ENCODE data around the gene GGN. TPM values are rescaled to one million over a fixed set of nuclear protein-coding genes. Genes with fewer than 3 reads are reported as not detected.
A peak's percentile ranks its signal among the peaks of the same experiment; 100 is the strongest.
"Not testable (repeated sequence)": the region's sequence is repeated elsewhere in the genome, so short reads cannot be mapped to it uniquely, and the experiment has no call there.

GGN gene
- total and polyA plus RNA-seq, 2 of the 13 experiments (the other 11 are each of a cell fraction or from before 2014, with no cell fraction given): not detected

- ChIA-PET CTCF (ENCODE audit: low intra/inter-chr PET ratio, low total read pairs) (no interaction called here), POLR2A (no interaction called here)
- intact Hi-C loops (cut with micrococcal nuclease; ENCODE audit: unreplicated experiment): no loop called here
- Histone ChIP-seq H3K79me2 (ENCODE audit: insufficient read depth, low read length) (no peaks in the 10 kb centered on the region), H3K4me3 (replicated peaks in 1 of 3; ENCODE audit: insufficient read depth in 1 of 3, low read depth in 2 of 3, low read length in 3 of 3) (no peak overlapping the region), H3K36me3 (replicated peaks in 1 of 2; ENCODE audit: control insufficient read depth in 1 of 2, insufficient read depth in 2 of 2, low read length in 2 of 2) (no peaks in the 10 kb centered on the region), H3K4me1 (ENCODE audit: insufficient read depth, low read length) (no peaks in the 10 kb centered on the region), H3K9me3 (ENCODE audit: low read length) (no peaks in the 10 kb centered on the region), H2AFZ (ENCODE audit: low read length) (no peak overlapping the region), H3K27ac (ENCODE audit: extremely low read length, insufficient read depth, low read length) (no peak overlapping the region), H3K9ac (ENCODE audit: insufficient read depth, low read depth, low read length) (no peak overlapping the region), H3K27me3 (ENCODE audit: control insufficient read depth in 1 of 2, insufficient read depth in 2 of 2, low read length in 2 of 2) (peaks cover 0 to 7% of the 10 kb centered on the region in 2 experiments; a peak in 1 of 5 replicates), H3K4me2 (ENCODE audit: low read depth, low read length) (no peak overlapping the region), H4K20me1 (ENCODE audit: insufficient read depth, low read length) (no peaks in the 10 kb centered on the region)
- FAIRE-seq (no peak), ATAC-seq (no peak), DNase-seq (ENCODE audit: low spot score) (no peak)
- TF ChIP-seq CEBPG (CRISPR knock-in tag; IDR thresholded peaks at IDR 0.05) (no peak), ZNF770 (CRISPR knock-in tag; IDR thresholded peaks at IDR 0.05) (peak; percentile 44; the same call in 1 of the 2 replicates), ZNF512 (CRISPR knock-in tag; IDR thresholded peaks at IDR 0.05) (no peak), SNAPC4 (CRISPR knock-in tag; IDR thresholded peaks at IDR 0.05) (no peak), KDM4B (CRISPR knock-in tag; IDR thresholded peaks at IDR 0.05) (no peak)
- BruUV-seq (replicated peaks): no TSS peak
- in situ Hi-C loops (cut with HindIII; ENCODE audit: extremely low pct_ligation_motif_present, low pct_unique_long_range_greater_than_20kb): no loop called here
- WGBS (ENCODE audit: low lambda C conversion rate): 68% methylated on average over 12 of the region's 13 CpGs
Measured at GRCh38 chr19:38411041-38411712, 23.3 kb upstream of the GGN start.

- H3K27ac ChIP-seq (ENCODE audit: extremely low read length, insufficient read depth, low read length); H3K27me3 ChIP-seq (ENCODE audit: control insufficient read depth in 1 of 2, insufficient read depth in 2 of 2, low read length in 2 of 2); H3K4me2 ChIP-seq (ENCODE audit: low read depth, low read length); DNase-seq (ENCODE audit: low spot score); H3K9me3 ChIP-seq (ENCODE audit: low read length); H3K36me3 ChIP-seq (replicated peaks in 1 of 2; ENCODE audit: control insufficient read depth in 1 of 2, insufficient read depth in 2 of 2, low read length in 2 of 2); BruUV-seq (replicated peaks); FAIRE-seq; H3K4me1 ChIP-seq (ENCODE audit: insufficient read depth, low read length); H2AFZ ChIP-seq (ENCODE audit: low read length); H4K20me1 ChIP-seq (ENCODE audit: insufficient read depth, low read length); H3K4me3 ChIP-seq (replicated peaks in 1 of 3; ENCODE audit: insufficient read depth in 1 of 3, low read depth in 2 of 3, low read length in 3 of 3); H3K9ac ChIP-seq (ENCODE audit: insufficient read depth, low read depth, low read length); ATAC-seq; in situ Hi-C loops (cut with HindIII; ENCODE audit: extremely low pct_ligation_motif_present, low pct_unique_long_range_greater_than_20kb); POLR2A ChIA-PET; CTCF ChIA-PET (ENCODE audit: low intra/inter-chr PET ratio, low total read pairs); H3K79me2 ChIP-seq (ENCODE audit: insufficient read depth, low read length); intact Hi-C loops (cut with micrococcal nuclease; ENCODE audit: unreplicated experiment): not testable (repeated sequence)
- 32% methylated on average over 6 of the region's 6 CpGs for WGBS (ENCODE audit: low lambda C conversion rate)
Measured at GRCh38 chr19:38410407-38410806, 22.6 kb upstream of the GGN start.
